Measurements from ENCODE around the gene BBS4. TPM values are rescaled to one million over a fixed set of nuclear protein-coding genes. Genes with fewer than 3 reads are reported as not detected.
"Not testable (repeated sequence)": the region's sequence is repeated elsewhere in the genome, so short reads cannot be mapped to it uniquely, and the experiment has no call there.

BBS4 gene
- total and polyA plus RNA-seq, 2 of the 4 experiments (the other 2 are of a cell fraction), result 15.8 to 21.0 TPM

DNA sequence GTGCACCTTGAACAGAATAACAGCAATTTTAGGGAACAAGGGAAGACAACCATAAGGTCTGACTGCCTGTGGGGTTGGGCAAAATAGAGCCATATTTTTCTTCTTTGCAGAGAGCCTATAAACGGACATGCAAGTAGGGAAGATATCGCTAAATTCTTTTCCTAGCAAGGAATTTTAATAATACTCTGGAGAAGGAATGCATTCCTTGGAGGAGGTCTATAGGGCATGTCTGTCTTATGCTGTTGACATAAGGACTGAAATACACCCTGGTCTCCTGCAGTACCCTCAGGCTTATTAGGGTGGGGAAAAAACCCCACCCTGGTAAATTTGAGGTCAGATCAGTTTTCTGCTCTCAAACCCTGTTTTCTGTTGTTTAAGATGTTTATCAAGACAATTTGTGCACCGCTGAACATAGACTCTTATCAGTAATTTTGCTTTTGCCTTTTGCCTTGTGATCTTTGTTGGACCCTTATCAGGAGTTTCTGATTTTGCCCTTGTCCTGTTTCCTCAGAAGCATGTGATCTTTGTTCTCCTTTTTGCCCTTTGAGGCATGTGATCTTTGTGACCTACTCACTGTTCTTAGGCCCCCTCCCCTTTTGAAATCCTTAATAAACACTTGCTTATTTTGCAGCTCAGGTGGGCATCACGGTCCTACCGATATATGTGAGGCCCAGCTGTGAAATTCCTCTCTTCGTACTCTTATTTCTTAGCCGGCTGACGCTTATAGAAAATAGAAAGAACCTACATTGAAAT is 22.7 kb downstream of the BBS4 start:
- H2AFZ ChIP-seq (replicated peaks; ENCODE audit: low read length, poor library complexity); H4K5ac ChIP-seq (ENCODE audit: low read depth, low read length); H3K9me3 ChIP-seq (ENCODE audit: control insufficient read depth, insufficient read depth, low read length); H3K4me1 ChIP-seq (ENCODE audit: control insufficient read depth, insufficient read depth, low read length); H2BK5ac ChIP-seq (ENCODE audit: low read depth, low read length, poor library complexity, severe bottlenecking); CTCF ChIA-PET; H4K20me1 ChIP-seq (ENCODE audit: insufficient read depth, low read length); H2AK9ac ChIP-seq (replicated peaks; ENCODE audit: low read depth, low read length, poor library complexity); H3K36me3 ChIP-seq (ENCODE audit: control insufficient read depth, insufficient read depth, low read length); BruUV-seq (replicated peaks); H2BK15ac ChIP-seq (ENCODE audit: low read depth, low read length); H3K4me2 ChIP-seq (ENCODE audit: low read depth, low read length); H3K27me3 ChIP-seq (ENCODE audit: control insufficient read depth, insufficient read depth, low read length); H2AK5ac ChIP-seq (ENCODE audit: low read depth, low read length); H4K8ac ChIP-seq (ENCODE audit: low read depth in 2 of 2, low read length in 2 of 2); H3K9me1 ChIP-seq (ENCODE audit: insufficient read depth, low read length); dilution Hi-C loops (cut with HindIII; ENCODE audit: low sequenced_read_pairs, unreplicated experiment); H3K79me1 ChIP-seq (ENCODE audit: low read depth in 1 of 2, low read length in 2 of 2); intact Hi-C loops (cut with micrococcal nuclease); H3K14ac ChIP-seq (replicated peaks; ENCODE audit: low read depth, low read length); ATAC-seq (ENCODE audit: low read depth); H3K4me3 ChIP-seq (ENCODE audit: insufficient read depth, low read depth, low read length); H3K4ac ChIP-seq (ENCODE audit: low read depth, low read length); H3K56ac ChIP-seq (ENCODE audit: extremely low read depth, insufficient read depth, low read length); in situ Hi-C loops (cut with MboI; ENCODE audit: low sequenced_read_pairs); DNase-seq; H3K9ac ChIP-seq (ENCODE audit: low read depth, low read length); H3K27ac ChIP-seq (ENCODE audit: insufficient read depth, low read length); POLR2A ChIA-PET (ENCODE audit: unreplicated experiment); H3K23ac ChIP-seq (ENCODE audit: low read depth, low read length); H2BK120ac ChIP-seq (ENCODE audit: low read depth, low read length); H4K91ac ChIP-seq (ENCODE audit: insufficient read depth, low read depth, low read length); H3K18ac ChIP-seq (ENCODE audit: low read depth, low read length); H2BK20ac ChIP-seq (ENCODE audit: low read depth, low read length): not testable (repeated sequence)
- WGBS, 2 experiments (ENCODE audit: extremely low coverage in 2 of 2, insufficient read length in 1 of 2), result 100% methylated on average over 1 of the region's 8 CpGs; no CpG with 5 or more reads in 1 of the 2 experiments
